Thyroid gland (tissue), 4 donors: ENCODE measurements around the gene CAMTA1. TPM values are rescaled to one million over a fixed set of nuclear protein-coding genes. Genes with fewer than 3 reads are reported as not detected.

Experiments used
- DNase-seq, 2 donors: peaks; one replicate each; pipeline ENCODE4 v3.0.0-alpha.2; 2019
- H3K27ac ChIP-seq, 3 donors: fragments of 200-600 bp; sonication (generic); 1 replicate in 2 of 3; 2 replicates in 1 of 3; pipeline ENCODE4 v1.5.1; 2016 to 2019; ENCODE audit warnings: mild to moderate bottlenecking in 1 of 3, moderate library complexity in 1 of 3
- H3K27me3 ChIP-seq: fragments of 200-600 bp; sonication (generic); one replicate; pipeline ENCODE4 v1.5.1; 2019
- H3K36me3 ChIP-seq, 2 donors: fragments of 200-600 bp; sonication (generic); one replicate each; pipeline ENCODE4 v1.5.1; 2016 to 2019
- H3K4me1 ChIP-seq, 2 donors: fragments of 200-600 bp; sonication (generic); one replicate each; pipeline ENCODE4 v1.5.1; 2017 to 2019
- H3K4me3 ChIP-seq, 3 donors: fragments of 200-600 bp; sonication (generic); replicated peaks in 1 of 3; 1 replicate in 2 of 3; 2 replicates in 1 of 3; pipeline ENCODE4 v1.5.1; 2016; ENCODE audit warnings: mild to moderate bottlenecking in 1 of 3
- H3K9me3 ChIP-seq: fragments of 200-600 bp; sonication (generic); one replicate; pipeline ENCODE4 v1.5.1; 2017
- CTCF ChIP-seq, 6 experiments: fragments of 200-600 bp in 3 of 6; fragments of 450-650 bp in 3 of 6; sonication (generic) in 3 of 6; IDR thresholded peaks; one replicate each; pipeline ENCODE4 v1.5.1; 2016 to 2019; ENCODE audit warnings: antibody characterized with exemption in 6 of 6, mild to moderate bottlenecking in 2 of 6, inconsistent platforms in 1 of 6, moderate library complexity in 1 of 6
- POLR2A ChIP-seq, 2 donors: fragments of 450-650 bp; IDR thresholded peaks; one replicate each; pipeline ENCODE4 v1.6.1; 2017; ENCODE audit warnings: antibody characterized with exemption in 2 of 2, mild to moderate bottlenecking in 2 of 2, moderate library complexity in 1 of 2
- WGBS, 2 donors: methylation state at CpG; one replicate each; pipeline ENCODE4 v1.1.5; 2017; 5-methylcytosine and 5-hydroxymethylcytosine counted together
- intact Hi-C: fragments of 100-400 bp; cut with DNase I; formaldehyde crosslinking; loops from one replicate; pipeline ENCODE4 v1.15.1; 2023
- total RNA-seq, 4 donors: library from RNA; depleted of rRNA; stranded (reverse); fragments of >200 nt; gene quantifications; one replicate each; pipeline ENCODE4 v1.2.3, GENCODE V29; 2016

The CAMTA1 gene
- total RNA-seq, 4 donors from 2014 or later, result 63.9 to 124 (median 101) TPM

- TF ChIP-seq CTCF (IDR thresholded peaks at IDR 0.05) (no peak), POLR2A (IDR thresholded peaks at IDR 0.05) (no peak)
- 100% methylated on average over 1 of the region's 1 CpG for WGBS, 2 donors
These were observed 124.6 kb downstream of the CAMTA1 start for GRCh38 chr1:6909857-6910256.

GRCh38 chr1:6911021-6911941 lies 126.0 kb downstream of the CAMTA1 start:
- no peak for DNase-seq
- no peaks in the 10 kb centered on the region for H3K27me3 ChIP-seq

More at GRCh38 chr1:6909857-6910256, 124.6 kb downstream of the CAMTA1 start:
- intact Hi-C loops, result no loop called here
- DNase-seq, result no peak
- Histone ChIP-seq H3K9me3 (no peaks in the 10 kb centered on the region), H3K4me3 (no peak overlapping the region), H3K27ac (no peak overlapping the region), H3K4me1 (peaks cover 0 to 19% of the 10 kb centered on the region in 2 donors), H3K36me3 (no peaks in the 10 kb centered on the region), H3K27me3 (no peaks in the 10 kb centered on the region)

GRCh38 chr1:6911974-6912373 lies 126.7 kb downstream of the CAMTA1 start:
- intact Hi-C loops, result no loop called here
- Histone ChIP-seq H3K36me3 (no peaks in the 10 kb centered on the region), H3K4me3 (no peak overlapping the region), H3K4me1 (peaks cover 0 to 18% of the 10 kb centered on the region in 2 donors), H3K27ac (no peak overlapping the region), H3K9me3 (no peaks in the 10 kb centered on the region), H3K27me3 (no peaks in the 10 kb centered on the region)
- 23 to 42% methylated on average over 2 of the region's 2 CpGs for WGBS, 2 donors
- TF ChIP-seq CTCF (IDR thresholded peaks at IDR 0.05), result no peak
- no peak for TF ChIP-seq POLR2A (IDR thresholded peaks at IDR 0.05)
- DNase-seq, result peak in 1 of 2 donors; percentile 12

More at GRCh38 chr1:6911021-6911941, 126.0 kb downstream of the CAMTA1 start:
- H3K4me3 ChIP-seq, result no peak overlapping the region
- no peak for TF ChIP-seq POLR2A (IDR thresholded peaks at IDR 0.05)
- TF ChIP-seq CTCF (IDR thresholded peaks at IDR 0.05), result no peak
- H3K27ac ChIP-seq, result no peak overlapping the region
- intact Hi-C loops, result no loop called here
- H3K36me3 ChIP-seq, result no peaks in the 10 kb centered on the region
- no peaks in the 10 kb centered on the region for H3K9me3 ChIP-seq
- WGBS, 2 donors, result 78 to 81% methylated on average over 14 of the region's 14 CpGs
- H3K4me1 ChIP-seq, result peaks cover 0 to 19% of the 10 kb centered on the region in 2 donors

- no peak for DNase-seq
- Histone ChIP-seq H3K27ac (no peak overlapping the region), H3K27me3 (no peaks in the 10 kb centered on the region), H3K4me3 (no peak overlapping the region), H3K9me3 (no peaks in the 10 kb centered on the region), H3K4me1 (peaks cover 0 to 13% of the 10 kb centered on the region in 2 donors), H3K36me3 (no peaks in the 10 kb centered on the region)
- TF ChIP-seq CTCF (IDR thresholded peaks at IDR 0.05) (no peak), POLR2A (IDR thresholded peaks at IDR 0.05) (no peak)
- WGBS, 2 donors, result 48 to 67% methylated on average over 5 to 9 of the region's 9 CpGs
- intact Hi-C loops, result no loop called here
These were observed 127.3 kb downstream of the CAMTA1 start for GRCh38 chr1:6912518-6912917.

GRCh38 chr1:6913086-6913485 lies 127.8 kb downstream of the CAMTA1 start:
- TF ChIP-seq POLR2A (IDR thresholded peaks at IDR 0.05) (no peak), CTCF (IDR thresholded peaks at IDR 0.05) (no peak)
- Histone ChIP-seq H3K9me3 (no peaks in the 10 kb centered on the region), H3K36me3 (no peaks in the 10 kb centered on the region), H3K4me3 (no peak overlapping the region), H3K27me3 (no peaks in the 10 kb centered on the region), H3K4me1 (peaks cover 0 to 12% of the 10 kb centered on the region in 2 donors), H3K27ac (no peak overlapping the region)
- intact Hi-C loops, result no loop called here
- WGBS, 2 donors, result 76 to 87% methylated on average over 5 of the region's 5 CpGs
- DNase-seq, result no peak
